ENCODE results near the gene MAPK9.

DNA sequence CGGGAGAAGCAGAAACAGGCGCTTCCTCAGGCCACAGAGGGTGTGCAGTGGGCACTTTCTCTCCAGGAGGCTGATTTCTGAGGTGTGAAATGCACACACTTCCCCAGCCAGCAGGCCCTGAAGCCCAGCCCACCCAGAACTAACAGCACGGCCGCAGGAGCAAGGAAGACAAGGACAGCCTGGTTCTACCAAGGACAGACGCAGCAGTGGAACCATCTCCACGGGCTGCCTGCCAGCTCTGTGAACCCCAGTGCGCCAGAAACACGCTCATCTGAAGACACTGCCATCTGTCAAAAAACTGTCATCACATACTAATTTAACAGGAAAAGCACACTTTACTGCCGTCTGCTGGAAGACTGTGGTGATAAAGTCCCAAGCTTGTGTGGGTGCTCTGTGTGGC lies 40.7 kb downstream of the MAPK9 start:
- TF ChIP-seq POLR2AphosphoS5 (IDR thresholded peaks at IDR 0.05) (no peak), POLR2A (IDR thresholded peaks at IDR 0.05) (no peak)
- TF ChIP-seq, protein P1, sequence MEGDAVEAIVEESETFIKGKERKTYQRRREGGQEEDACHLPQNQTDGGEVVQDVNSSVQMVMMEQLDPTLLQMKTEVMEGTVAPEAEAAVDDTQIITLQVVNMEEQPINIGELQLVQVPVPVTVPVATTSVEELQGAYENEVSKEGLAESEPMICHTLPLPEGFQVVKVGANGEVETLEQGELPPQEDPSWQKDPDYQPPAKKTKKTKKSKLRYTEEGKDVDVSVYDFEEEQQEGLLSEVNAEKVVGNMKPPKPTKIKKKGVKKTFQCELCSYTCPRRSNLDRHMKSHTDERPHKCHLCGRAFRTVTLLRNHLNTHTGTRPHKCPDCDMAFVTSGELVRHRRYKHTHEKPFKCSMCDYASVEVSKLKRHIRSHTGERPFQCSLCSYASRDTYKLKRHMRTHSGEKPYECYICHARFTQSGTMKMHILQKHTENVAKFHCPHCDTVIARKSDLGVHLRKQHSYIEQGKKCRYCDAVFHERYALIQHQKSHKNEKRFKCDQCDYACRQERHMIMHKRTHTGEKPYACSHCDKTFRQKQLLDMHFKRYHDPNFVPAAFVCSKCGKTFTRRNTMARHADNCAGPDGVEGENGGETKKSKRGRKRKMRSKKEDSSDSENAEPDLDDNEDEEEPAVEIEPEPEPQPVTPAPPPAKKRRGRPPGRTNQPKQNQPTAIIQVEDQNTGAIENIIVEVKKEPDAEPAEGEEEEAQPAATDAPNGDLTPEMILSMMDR (IDR thresholded peaks at IDR 0.05), result no peak

All from suprapubic skin (tissue), 4 donors.